Measurements from ENCODE around the gene TNS1. TPM values are rescaled to one million over a fixed set of nuclear protein-coding genes. Genes with fewer than 3 reads are reported as not detected.

Gene TNS1
- total and polyA plus RNA-seq, 10 of the 15 experiments (the other 5 are each of a cell fraction or from before 2014, with no cell fraction given): 0.05 to 0.44 TPM; not detected in 8

GRCh38 chr2:218022131-218022850 is 19.5 kb upstream of the TNS1 start:
- H3K9me3 ChIP-seq (replicated peaks; ENCODE audit: control insufficient read depth, insufficient read depth, low read length): no peaks in the 10 kb centered on the region
- no peaks in the 10 kb centered on the region for H4K20me1 ChIP-seq (ENCODE audit: control insufficient read depth, insufficient read depth)
- no peaks in the 10 kb centered on the region for H3K4me1 ChIP-seq (ENCODE audit: control insufficient read depth, insufficient read depth, low read length)
- SMC1A ChIA-PET (ENCODE audit: uncharacterized antibody, unreplicated experiment): no interaction called here
- WGBS (ENCODE audit: insufficient coverage, insufficient replicate concordance, low lambda C conversion rate, missing lambda C conversion rate): 34% methylated on average over 10 of the region's 10 CpGs
- no peaks in the 10 kb centered on the region; a peak in 1 of 4 replicates for H3K27me3 ChIP-seq (replicated peaks in 1 of 2; ENCODE audit: control insufficient read depth in 2 of 2, insufficient read depth in 2 of 2, low read length in 1 of 2)
- no peak for FAIRE-seq
- ATAC-seq: no peak
- in situ Hi-C loops (cut with MboI): no loop called here
- no peak for DNase-seq (ENCODE audit: low read depth, low spot score)
- H2AFZ ChIP-seq (ENCODE audit: control insufficient read depth, low read depth, low read length): no peak overlapping the region
- TF ChIP-seq NR2F1 (conservative IDR thresholded peaks at IDR 0.05) (no peak), RCOR1 (conservative IDR thresholded peaks at IDR 0.05; ENCODE audit: low read depth, low read length) (no peak), EZH2 (IDR thresholded peaks at IDR 0.05; ENCODE audit: borderline replicate concordance, control insufficient read depth, low read depth, low read length) (no peak), NR2C1 (IDR thresholded peaks at IDR 0.05) (no peak), SREBF1 (IDR thresholded peaks at IDR 0.05; ENCODE audit: low read length) (no peak), YY1 (IDR thresholded peaks at IDR 0.05; ENCODE audit: low read depth, low read length) (no peak)
- no TSS peak for BruUV-seq (replicated peaks)
- no peaks in the 10 kb centered on the region for H3K79me2 ChIP-seq (ENCODE audit: control insufficient read depth, insufficient read depth, low read length)
- H3K36me3 ChIP-seq (ENCODE audit: control insufficient read depth in 2 of 2, insufficient read depth in 2 of 2, low read length in 1 of 2): no peaks in the 10 kb centered on the region
- POLR2A ChIA-PET: no interaction called here
- H3K4me3 ChIP-seq: no peak overlapping the region
- H3K27ac ChIP-seq (ENCODE audit: control insufficient read depth, insufficient read depth): no peak overlapping the region
- no peak overlapping the region for H3K4me2 ChIP-seq (ENCODE audit: control insufficient read depth, insufficient read depth)
- CTCF ChIA-PET: no interaction called here
- H3K9ac ChIP-seq (ENCODE audit: control insufficient read depth, insufficient read depth, low read length): no peak overlapping the region
- intact Hi-C loops (cut with micrococcal nuclease; ENCODE audit: unreplicated experiment): no loop called here
- RAD21 ChIA-PET (ENCODE audit: unreplicated experiment): no interaction called here

GRCh38 chr2:218021536-218022071 is 18.8 kb upstream of the TNS1 start:
- Histone ChIP-seq H3K36me3 (ENCODE audit: control insufficient read depth in 2 of 2, insufficient read depth in 2 of 2, low read length in 1 of 2) (no peaks in the 10 kb centered on the region), H3K9ac (ENCODE audit: control insufficient read depth, insufficient read depth, low read length) (no peak overlapping the region), H3K4me2 (ENCODE audit: control insufficient read depth, insufficient read depth) (no peak overlapping the region), H3K4me1 (ENCODE audit: control insufficient read depth, insufficient read depth, low read length) (no peaks in the 10 kb centered on the region), H3K9me3 (replicated peaks; ENCODE audit: control insufficient read depth, insufficient read depth, low read length) (no peaks in the 10 kb centered on the region), H4K20me1 (ENCODE audit: control insufficient read depth, insufficient read depth) (no peaks in the 10 kb centered on the region), H3K27ac (ENCODE audit: control insufficient read depth, insufficient read depth) (no peak overlapping the region), H2AFZ (ENCODE audit: control insufficient read depth, low read depth, low read length) (no peak overlapping the region), H3K79me2 (ENCODE audit: control insufficient read depth, insufficient read depth, low read length) (no peaks in the 10 kb centered on the region), H3K4me3 (no peak overlapping the region), H3K27me3 (replicated peaks in 1 of 2; ENCODE audit: control insufficient read depth in 2 of 2, insufficient read depth in 2 of 2, low read length in 1 of 2) (no peaks in the 10 kb centered on the region)
- no peak for ATAC-seq
- DNase-seq (ENCODE audit: low read depth, low spot score): no peak
- 7% methylated on average over 12 of the region's 12 CpGs for WGBS (ENCODE audit: insufficient coverage, insufficient replicate concordance, low lambda C conversion rate, missing lambda C conversion rate)
- FAIRE-seq: no peak
- RAD21 ChIA-PET (ENCODE audit: unreplicated experiment): no interaction called here
- CTCF ChIA-PET: no interaction called here
- SMC1A ChIA-PET (ENCODE audit: uncharacterized antibody, unreplicated experiment): no interaction called here
- no TSS peak for BruUV-seq (replicated peaks)
- TF ChIP-seq DPF2 (IDR thresholded peaks at IDR 0.05) (no peak), MTA3 (IDR thresholded peaks at IDR 0.05; ENCODE audit: borderline replicate concordance, low read length) (no peak), POLR2AphosphoS5 (IDR thresholded peaks at IDR 0.05; ENCODE audit: low read length) (no peak), CBX5 (IDR thresholded peaks at IDR 0.05; ENCODE audit: low read depth) (no peak), NR2C2 (IDR thresholded peaks at IDR 0.05; ENCODE audit: borderline replicate concordance, control insufficient read depth, insufficient read length, low read depth) (no peak), IRF3 (IDR thresholded peaks at IDR 0.05) (no peak), IKZF1 (conservative IDR thresholded peaks at IDR 0.05) (no peak)
- in situ Hi-C loops (cut with MboI): no loop called here
- intact Hi-C loops (cut with micrococcal nuclease; ENCODE audit: unreplicated experiment): no loop called here
- POLR2A ChIA-PET: no interaction called here
